ENCODE measurements around the gene MAP3K5.

The MAP3K5 gene

GRCh38 chr6:136683209-136683941 is 108.9 kb downstream of the MAP3K5 start:
- DNase-seq (ENCODE audit: low spot score): no peak

GRCh38 chr6:136682292-136682691 is 110.0 kb downstream of the MAP3K5 start:
- no peak for DNase-seq (ENCODE audit: low spot score)

GRCh38 chr6:136677822-136678221 is 114.5 kb downstream of the MAP3K5 start:
- no peak for DNase-seq (ENCODE audit: low spot score)

- no peak for DNase-seq (ENCODE audit: low spot score)
Observed at GRCh38 chr6:136677344-136677743, 114.9 kb downstream of the MAP3K5 start.

GRCh38 chr6:136676075-136676474 is 116.2 kb downstream of the MAP3K5 start:
- no peak for DNase-seq (ENCODE audit: low spot score)

- DNase-seq (ENCODE audit: low spot score): no peak
Observed at GRCh38 chr6:136673571-136673970, 118.7 kb downstream of the MAP3K5 start.

GRCh38 chr6:136672144-136672543 is 120.1 kb downstream of the MAP3K5 start:
- no peak for DNase-seq (ENCODE audit: low spot score)

GRCh38 chr6:136669299-136669699 is 123.0 kb downstream of the MAP3K5 start:
- no peak for DNase-seq (ENCODE audit: low spot score)

GRCh38 chr6:136668571-136668970 is 123.7 kb downstream of the MAP3K5 start:
- no peak for DNase-seq (ENCODE audit: low spot score)

- no peak for DNase-seq (ENCODE audit: low spot score)
Observed at GRCh38 chr6:136666041-136666440, 126.2 kb downstream of the MAP3K5 start.

- DNase-seq (ENCODE audit: low spot score): no peak
Observed at GRCh38 chr6:136662347-136663237, 129.7 kb downstream of the MAP3K5 start.

- DNase-seq (ENCODE audit: low spot score): no peak
Observed at GRCh38 chr6:136660727-136661126, 131.6 kb downstream of the MAP3K5 start.

- no peak for DNase-seq (ENCODE audit: low spot score)
Observed at GRCh38 chr6:136659991-136660499, 132.2 kb downstream of the MAP3K5 start.

- DNase-seq (ENCODE audit: low spot score): peak; percentile 11
Observed at GRCh38 chr6:136658711-136659110, 133.6 kb downstream of the MAP3K5 start.

- DNase-seq (ENCODE audit: low spot score): no peak
Observed at GRCh38 chr6:136657666-136658065, 134.6 kb downstream of the MAP3K5 start.

- no peak for DNase-seq (ENCODE audit: low spot score)
Observed at GRCh38 chr6:136656121-136656520, 136.2 kb downstream of the MAP3K5 start.

GRCh38 chr6:136655239-136656014 is 136.8 kb downstream of the MAP3K5 start:
- DNase-seq (ENCODE audit: low spot score): no peak

GRCh38 chr6:136654086-136654485 is 138.2 kb downstream of the MAP3K5 start:
- DNase-seq (ENCODE audit: low spot score): no peak

- no peak for DNase-seq (ENCODE audit: low spot score)
Observed at GRCh38 chr6:136652656-136653055, 139.6 kb downstream of the MAP3K5 start.

- DNase-seq (ENCODE audit: low spot score): no peak
Observed at GRCh38 chr6:136651982-136652381, 140.3 kb downstream of the MAP3K5 start.

GRCh38 chr6:136647363-136647852 is 144.9 kb downstream of the MAP3K5 start:
- no peak for DNase-seq (ENCODE audit: low spot score)

GRCh38 chr6:136646377-136646776 is 145.9 kb downstream of the MAP3K5 start:
- DNase-seq (ENCODE audit: low spot score): no peak

Measured in NAMALWA (cell line).